ENCODE measurements around the gene POM121L2. TPM values are rescaled to one million over a fixed set of nuclear protein-coding genes. Genes with fewer than 3 reads are reported as not detected.

Gene POM121L2
- total RNA-seq, 1 experiment from 2014 or later: not detected

Other genes with a start within 250 kb of the POM121L2 start
- gene PRSS16, start 64.6 kb downstream of the POM121L2 start, total RNA-seq (2022): 29.4 and 31.3 TPM in 2 replicates
- 3.7 and 4.6 TPM in 2 replicates for gene ZNF391, start 76.5 kb upstream of the POM121L2 start, total RNA-seq (2022)
- 11.0 and 11.6 TPM in 2 replicates for gene ZNF184, start 160.8 kb upstream of the POM121L2 start, total RNA-seq (2022)